Measurements from ENCODE around the gene SLC25A24. TPM values are rescaled to one million over a fixed set of nuclear protein-coding genes. Genes with fewer than 3 reads are reported as not detected.

The SLC25A24 gene
- total and polyA plus RNA-seq, 9 of the 15 experiments (the other 6 are each of a cell fraction or from before 2014, with no cell fraction given), result 6.9 to 34.9 (median 25.4) TPM

DNA sequence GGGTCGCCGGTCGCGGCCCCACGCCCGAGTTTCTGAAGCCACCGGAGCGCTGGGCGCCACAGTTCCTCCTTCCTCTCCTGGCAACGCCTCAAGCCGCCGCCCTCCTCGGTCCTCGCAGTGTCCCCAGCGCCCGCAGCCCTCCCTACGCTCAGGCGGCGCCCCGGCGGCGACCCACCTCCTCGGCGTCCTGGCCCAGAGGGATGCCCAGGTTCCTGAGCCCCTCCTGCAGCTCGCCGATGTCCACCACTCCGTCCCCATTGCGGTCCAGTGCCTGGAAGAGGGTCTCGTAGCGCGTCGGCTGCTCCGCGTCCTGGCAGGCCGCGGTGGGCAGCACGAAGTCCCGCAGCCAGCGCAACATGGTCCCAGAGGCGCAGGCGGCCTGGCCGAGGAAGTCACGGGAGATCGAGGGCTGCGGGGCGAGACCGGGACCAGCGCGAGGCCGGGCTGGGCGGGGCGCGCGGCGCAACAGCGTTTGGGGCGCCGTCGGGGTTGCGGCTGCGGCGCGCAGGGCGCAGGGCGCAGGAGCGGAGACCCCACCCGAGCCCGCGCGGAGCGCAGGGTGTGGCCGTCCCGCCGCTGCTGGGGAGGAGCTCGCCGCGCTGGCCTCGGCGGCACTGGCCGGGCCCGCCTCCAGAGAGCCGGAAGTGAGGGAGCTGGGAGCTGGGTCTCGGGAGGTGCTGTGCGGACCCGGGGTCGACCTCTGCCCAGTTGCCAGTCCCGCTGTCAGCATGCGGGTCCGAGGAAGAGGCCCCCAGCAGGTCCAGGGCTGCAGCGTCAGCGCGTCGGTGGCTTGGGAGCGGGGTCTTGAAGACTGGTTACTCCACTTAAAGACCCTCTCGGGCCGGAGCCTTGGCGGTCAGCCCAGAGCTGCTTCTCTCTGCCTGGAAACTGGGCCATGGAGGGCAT, at the start of gene SLC25A24 (continued):
- TF ChIP-seq ZNF766 (CRISPR knock-in tag; conservative IDR thresholded peaks at IDR 0.05) (0 out of 2 replicates have a peak, but pooled peaks have one; percentile 15), SRSF9 (IDR thresholded peaks at IDR 0.05; ENCODE audit: borderline replicate concordance, low read depth, low read length) (no peak), ZNF79 (CRISPR knock-in tag; IDR thresholded peaks at IDR 0.05; ENCODE audit: low read depth) (no peak), NCOA1 (IDR thresholded peaks at IDR 0.05; ENCODE audit: low read depth) (no peak), ZNF347 (CRISPR knock-in tag; IDR thresholded peaks at IDR 0.05; ENCODE audit: low read depth) (no peak), TFAM (CRISPR knock-in tag; conservative IDR thresholded peaks at IDR 0.05) (no peak), POLR2G (IDR thresholded peaks at IDR 0.05; ENCODE audit: low read depth, low read length) (peak; percentile 90), E2F5 (CRISPR knock-in tag; IDR thresholded peaks at IDR 0.05) (no peak), ZNF133 (CRISPR knock-in tag; IDR thresholded peaks at IDR 0.05) (0 out of 2 replicates have a peak, but pooled peaks have one; percentile 52), MEF2A (IDR thresholded peaks at IDR 0.05; ENCODE audit: control insufficient read depth, low read depth, low read length) (no peak), NFIC (IDR thresholded peaks at IDR 0.05) (peak; percentile 52), DACH1 (IDR thresholded peaks at IDR 0.05; ENCODE audit: partially characterized antibody) (no peak), ZNF431 (CRISPR knock-in tag; IDR thresholded peaks at IDR 0.05) (peak; percentile 74; the same call in 1 of the 2 replicates), ZNF311 (CRISPR knock-in tag; IDR thresholded peaks at IDR 0.05) (no peak), KLF1 (tag; IDR thresholded peaks at IDR 0.05) (peak; percentile 96), RBFOX2 (IDR thresholded peaks at IDR 0.05; ENCODE audit: low read depth, low read length) (peak; percentile 86), KLF10 (CRISPR knock-in tag; IDR thresholded peaks at IDR 0.05) (no peak), GATAD2B (IDR thresholded peaks at IDR 0.05; ENCODE audit: borderline replicate concordance) (peak; percentile 98), ZNF134 (CRISPR knock-in tag; conservative IDR thresholded peaks at IDR 0.05) (0 out of 2 replicates have a peak, but pooled peaks have one; percentile 32)
- TF ChIP-seq, protein P1, sequence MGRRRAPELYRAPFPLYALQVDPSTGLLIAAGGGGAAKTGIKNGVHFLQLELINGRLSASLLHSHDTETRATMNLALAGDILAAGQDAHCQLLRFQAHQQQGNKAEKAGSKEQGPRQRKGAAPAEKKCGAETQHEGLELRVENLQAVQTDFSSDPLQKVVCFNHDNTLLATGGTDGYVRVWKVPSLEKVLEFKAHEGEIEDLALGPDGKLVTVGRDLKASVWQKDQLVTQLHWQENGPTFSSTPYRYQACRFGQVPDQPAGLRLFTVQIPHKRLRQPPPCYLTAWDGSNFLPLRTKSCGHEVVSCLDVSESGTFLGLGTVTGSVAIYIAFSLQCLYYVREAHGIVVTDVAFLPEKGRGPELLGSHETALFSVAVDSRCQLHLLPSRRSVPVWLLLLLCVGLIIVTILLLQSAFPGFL (CRISPR knock-in tag; IDR thresholded peaks at IDR 0.05), result peak; percentile 71; the same call in 1 of the 2 replicates
- TF ChIP-seq, protein P2, sequence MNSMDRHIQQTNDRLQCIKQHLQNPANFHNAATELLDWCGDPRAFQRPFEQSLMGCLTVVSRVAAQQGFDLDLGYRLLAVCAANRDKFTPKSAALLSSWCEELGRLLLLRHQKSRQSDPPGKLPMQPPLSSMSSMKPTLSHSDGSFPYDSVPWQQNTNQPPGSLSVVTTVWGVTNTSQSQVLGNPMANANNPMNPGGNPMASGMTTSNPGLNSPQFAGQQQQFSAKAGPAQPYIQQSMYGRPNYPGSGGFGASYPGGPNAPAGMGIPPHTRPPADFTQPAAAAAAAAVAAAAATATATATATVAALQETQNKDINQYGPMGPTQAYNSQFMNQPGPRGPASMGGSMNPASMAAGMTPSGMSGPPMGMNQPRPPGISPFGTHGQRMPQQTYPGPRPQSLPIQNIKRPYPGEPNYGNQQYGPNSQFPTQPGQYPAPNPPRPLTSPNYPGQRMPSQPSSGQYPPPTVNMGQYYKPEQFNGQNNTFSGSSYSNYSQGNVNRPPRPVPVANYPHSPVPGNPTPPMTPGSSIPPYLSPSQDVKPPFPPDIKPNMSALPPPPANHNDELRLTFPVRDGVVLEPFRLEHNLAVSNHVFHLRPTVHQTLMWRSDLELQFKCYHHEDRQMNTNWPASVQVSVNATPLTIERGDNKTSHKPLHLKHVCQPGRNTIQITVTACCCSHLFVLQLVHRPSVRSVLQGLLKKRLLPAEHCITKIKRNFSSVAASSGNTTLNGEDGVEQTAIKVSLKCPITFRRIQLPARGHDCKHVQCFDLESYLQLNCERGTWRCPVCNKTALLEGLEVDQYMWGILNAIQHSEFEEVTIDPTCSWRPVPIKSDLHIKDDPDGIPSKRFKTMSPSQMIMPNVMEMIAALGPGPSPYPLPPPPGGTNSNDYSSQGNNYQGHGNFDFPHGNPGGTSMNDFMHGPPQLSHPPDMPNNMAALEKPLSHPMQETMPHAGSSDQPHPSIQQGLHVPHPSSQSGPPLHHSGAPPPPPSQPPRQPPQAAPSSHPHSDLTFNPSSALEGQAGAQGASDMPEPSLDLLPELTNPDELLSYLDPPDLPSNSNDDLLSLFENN (IDR thresholded peaks at IDR 0.05; ENCODE audit: low read depth in 2 of 2, low read length in 2 of 2), result no peak
- TF ChIP-seq, protein P3, sequence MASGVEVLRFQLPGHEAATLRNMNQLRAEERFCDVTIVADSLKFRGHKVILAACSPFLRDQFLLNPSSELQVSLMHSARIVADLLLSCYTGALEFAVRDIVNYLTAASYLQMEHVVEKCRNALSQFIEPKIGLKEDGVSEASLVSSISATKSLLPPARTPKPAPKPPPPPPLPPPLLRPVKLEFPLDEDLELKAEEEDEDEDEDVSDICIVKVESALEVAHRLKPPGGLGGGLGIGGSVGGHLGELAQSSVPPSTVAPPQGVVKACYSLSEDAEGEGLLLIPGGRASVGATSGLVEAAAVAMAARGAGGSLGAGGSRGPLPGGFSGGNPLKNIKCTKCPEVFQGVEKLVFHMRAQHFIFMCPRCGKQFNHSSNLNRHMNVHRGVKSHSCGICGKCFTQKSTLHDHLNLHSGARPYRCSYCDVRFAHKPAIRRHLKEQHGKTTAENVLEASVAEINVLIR (CRISPR knock-in tag; IDR thresholded peaks at IDR 0.05), result no peak

All from K562 (cell line).